ENCODE data around the gene ZNF107.

GRCh38 chr7:64642875-64643274, 23.1 kb upstream of the ZNF107 start:
- TF ChIP-seq CTCF (conservative IDR thresholded peaks at IDR 0.05; ENCODE audit: low read depth in 2 of 2): no peak
- TF ChIP-seq EZH2phosphoT487 (IDR thresholded peaks at IDR 0.05; ENCODE audit: unreplicated experiment): no peak
- no peak for TF ChIP-seq POLR2AphosphoS5 (IDR thresholded peaks at IDR 0.05; ENCODE audit: low read depth)
- TF ChIP-seq, protein P1, sequence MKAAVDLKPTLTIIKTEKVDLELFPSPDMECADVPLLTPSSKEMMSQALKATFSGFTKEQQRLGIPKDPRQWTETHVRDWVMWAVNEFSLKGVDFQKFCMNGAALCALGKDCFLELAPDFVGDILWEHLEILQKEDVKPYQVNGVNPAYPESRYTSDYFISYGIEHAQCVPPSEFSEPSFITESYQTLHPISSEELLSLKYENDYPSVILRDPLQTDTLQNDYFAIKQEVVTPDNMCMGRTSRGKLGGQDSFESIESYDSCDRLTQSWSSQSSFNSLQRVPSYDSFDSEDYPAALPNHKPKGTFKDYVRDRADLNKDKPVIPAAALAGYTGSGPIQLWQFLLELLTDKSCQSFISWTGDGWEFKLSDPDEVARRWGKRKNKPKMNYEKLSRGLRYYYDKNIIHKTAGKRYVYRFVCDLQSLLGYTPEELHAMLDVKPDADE (IDR thresholded peaks at IDR 0.05): no peak
- TF ChIP-seq ZNF114 (CRISPR knock-in tag; IDR thresholded peaks at IDR 0.05): no peak
- TF ChIP-seq STAT1 (IDR thresholded peaks at IDR 0.05; ENCODE audit: unreplicated experiment): no peak
- no peak for TF ChIP-seq NANOG (IDR thresholded peaks at IDR 0.05; ENCODE audit: borderline replicate concordance)
